DOHH2 (cell line): Measurements from ENCODE around the gene GNB1L.

ENCODE experiments used
- H3F3A ChIP-seq: fragments of 200-600 bp; sonication (generic), shearing (Covaris generic); 2 replicates; pipeline ENCODE4 v1.6.0; 2016; ENCODE audit warnings: antibody characterized with exemption, mild to moderate bottlenecking; ENCODE audit not compliant: control insufficient read depth, insufficient read depth
- H3K27ac ChIP-seq: fragments of 200-600 bp; sonication (generic); 2 replicates; pipeline ENCODE4 v1.5.1; 2014; ENCODE audit warnings: low read depth, mild to moderate bottlenecking, low read length, moderate library complexity
- H3K27me3 ChIP-seq: fragments of 200-600 bp; sonication (generic); 2 replicates; pipeline ENCODE4 v1.6.1; 2014; ENCODE audit warnings: mild to moderate bottlenecking, low read length, mixed read lengths; ENCODE audit not compliant: control insufficient read depth
- H3K36me3 ChIP-seq: fragments of 200-600 bp; sonication (generic); 2 replicates; pipeline ENCODE4 v1.6.1; 2014; ENCODE audit warnings: mild to moderate bottlenecking, low read length, moderate library complexity, mixed read lengths; ENCODE audit not compliant: control insufficient read depth
- H3K4me1 ChIP-seq: fragments of 200-600 bp; sonication (generic); 2 replicates; pipeline ENCODE4 v1.6.1; 2014; ENCODE audit warnings: mild to moderate bottlenecking, low read length, mixed read lengths; ENCODE audit not compliant: control insufficient read depth
- H3K4me2 ChIP-seq: fragments of 200-600 bp; sonication (generic); 2 replicates; pipeline ENCODE4 v1.6.0; 2014; ENCODE audit warnings: mild to moderate bottlenecking, low read length, moderate library complexity
- H3K4me3 ChIP-seq: fragments of 200-600 bp; sonication (generic); 2 replicates; pipeline ENCODE4 v1.5.1; 2014; ENCODE audit warnings: mild to moderate bottlenecking, low read length, mixed read lengths
- H3K79me2 ChIP-seq: fragments of 200-600 bp; sonication (generic); 2 replicates; pipeline ENCODE4 v1.6.1; 2014; ENCODE audit warnings: mild to moderate bottlenecking, low read length, mixed read lengths; ENCODE audit not compliant: control insufficient read depth
- H3K9me2 ChIP-seq: fragments of 200-600 bp; sonication (generic); replicated peaks from 2 replicates; pipeline ENCODE4 v1.6.1; 2014; ENCODE audit warnings: mild to moderate bottlenecking, low read length, mixed read lengths; ENCODE audit not compliant: control insufficient read depth
- H3K9me3 ChIP-seq: fragments of 200-600 bp; sonication (generic); 2 replicates; pipeline ENCODE4 v1.6.1; 2014; ENCODE audit warnings: antibody characterized with exemption, low read length, mixed read lengths; ENCODE audit not compliant: control insufficient read depth, insufficient read depth
- H4K20me1 ChIP-seq: fragments of 200-600 bp; sonication (generic); 2 replicates; pipeline ENCODE4 v1.6.0; 2014; ENCODE audit warnings: low read depth, mild to moderate bottlenecking, antibody characterized with exemption, low read length, moderate library complexity; ENCODE audit not compliant: control insufficient read depth, insufficient read depth
- EZH2phosphoT487 ChIP-seq: fragments of 200-600 bp; sonication (generic); IDR thresholded peaks from 2 replicates; pipeline ENCODE4 v1.6.1; 2017; ENCODE audit warnings: borderline replicate concordance, mild to moderate bottlenecking, antibody characterized with exemption, low read length, moderate library complexity, mixed read lengths
- TF ChIP-seq, protein P1 (sequence below): fragments of 200-600 bp; sonication (generic); IDR thresholded peaks from one replicate; pipeline ENCODE4 v1.5.1; 2014; ENCODE audit warnings: antibody characterized with exemption, mild to moderate bottlenecking, low read depth, low read length; ENCODE audit not compliant: poor library complexity, severe bottlenecking

GNB1L gene

DNA sequence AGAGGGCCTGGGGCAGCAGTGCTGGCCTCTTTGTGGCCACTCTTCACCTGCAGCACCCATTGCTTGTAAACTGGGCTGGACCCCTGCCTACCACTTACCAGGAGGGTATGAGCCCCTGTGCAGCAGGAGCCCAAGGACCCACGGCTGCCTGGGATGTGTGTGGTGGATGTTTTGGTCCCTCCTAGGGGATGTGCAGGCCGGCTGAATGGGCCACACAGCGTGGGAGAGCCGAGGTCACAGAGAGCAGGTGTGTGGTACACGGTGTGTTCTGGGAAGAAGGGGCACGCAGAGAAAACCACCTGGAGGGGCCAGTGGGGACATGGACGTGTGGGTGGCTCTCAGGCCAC is 19.3 kb upstream of the GNB1L start:
- Histone ChIP-seq H3K4me1 (peaks cover 5% of the 10 kb centered on the region; the same call in 1 of the 2 replicates), H3K4me3 (no peak overlapping the region), H3K4me2 (no peak overlapping the region), H3K79me2 (no peaks in the 10 kb centered on the region), H3F3A (no peaks in the 10 kb centered on the region), H3K27me3 (no peaks in the 10 kb centered on the region), H4K20me1 (no peaks in the 10 kb centered on the region), H3K27ac (no peak overlapping the region), H3K9me2 (no peaks in the 10 kb centered on the region), H3K9me3 (no peaks in the 10 kb centered on the region), H3K36me3 (no peaks in the 10 kb centered on the region)
- TF ChIP-seq EZH2phosphoT487, result no peak
- TF ChIP-seq, protein P1, sequence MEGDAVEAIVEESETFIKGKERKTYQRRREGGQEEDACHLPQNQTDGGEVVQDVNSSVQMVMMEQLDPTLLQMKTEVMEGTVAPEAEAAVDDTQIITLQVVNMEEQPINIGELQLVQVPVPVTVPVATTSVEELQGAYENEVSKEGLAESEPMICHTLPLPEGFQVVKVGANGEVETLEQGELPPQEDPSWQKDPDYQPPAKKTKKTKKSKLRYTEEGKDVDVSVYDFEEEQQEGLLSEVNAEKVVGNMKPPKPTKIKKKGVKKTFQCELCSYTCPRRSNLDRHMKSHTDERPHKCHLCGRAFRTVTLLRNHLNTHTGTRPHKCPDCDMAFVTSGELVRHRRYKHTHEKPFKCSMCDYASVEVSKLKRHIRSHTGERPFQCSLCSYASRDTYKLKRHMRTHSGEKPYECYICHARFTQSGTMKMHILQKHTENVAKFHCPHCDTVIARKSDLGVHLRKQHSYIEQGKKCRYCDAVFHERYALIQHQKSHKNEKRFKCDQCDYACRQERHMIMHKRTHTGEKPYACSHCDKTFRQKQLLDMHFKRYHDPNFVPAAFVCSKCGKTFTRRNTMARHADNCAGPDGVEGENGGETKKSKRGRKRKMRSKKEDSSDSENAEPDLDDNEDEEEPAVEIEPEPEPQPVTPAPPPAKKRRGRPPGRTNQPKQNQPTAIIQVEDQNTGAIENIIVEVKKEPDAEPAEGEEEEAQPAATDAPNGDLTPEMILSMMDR, result no peak

DNA sequence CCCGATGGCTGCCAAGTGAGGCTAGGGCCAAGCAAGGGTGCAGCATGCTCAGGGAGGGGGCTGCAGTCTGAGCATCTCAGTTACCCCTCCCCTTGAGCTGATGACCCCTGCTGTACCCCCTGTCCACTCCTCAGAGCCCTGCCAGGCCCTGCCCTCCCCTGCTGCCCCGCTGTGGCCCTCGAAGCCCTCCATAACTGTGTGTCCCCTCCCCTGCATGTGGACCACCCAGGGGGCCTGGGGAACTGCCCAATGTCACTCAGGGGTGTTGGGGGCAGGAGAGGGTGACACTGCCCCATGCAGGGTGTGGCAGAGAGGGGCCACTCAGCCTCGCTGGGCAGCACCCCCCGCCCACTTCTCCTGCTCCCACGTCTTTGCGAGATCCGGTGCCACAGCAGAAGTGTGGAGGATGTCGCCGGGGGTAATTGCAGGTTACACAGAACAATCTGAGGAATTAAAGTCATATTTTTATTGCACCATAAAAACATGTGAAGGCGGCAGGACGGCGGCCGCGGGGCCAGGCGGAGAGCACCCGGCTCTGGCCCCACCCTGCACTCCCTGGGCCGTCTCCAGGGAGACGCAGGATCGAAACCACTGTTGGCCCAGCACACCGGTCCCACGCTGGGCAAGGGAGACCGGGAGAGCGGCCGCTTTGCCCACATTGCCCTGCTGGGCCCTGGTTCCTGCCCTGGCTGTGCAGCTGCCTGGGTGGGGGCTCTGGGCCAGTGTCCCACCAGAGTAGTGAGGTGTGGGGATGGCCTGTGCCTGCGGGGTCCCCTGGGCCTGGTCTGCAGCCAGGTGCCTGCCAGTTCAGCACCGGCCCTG is 18.7 kb upstream of the GNB1L start:
- Histone ChIP-seq H3K79me2 (no peaks in the 10 kb centered on the region), H3K9me3 (no peaks in the 10 kb centered on the region), H3K4me1 (peaks cover 5% of the 10 kb centered on the region; the same call in 1 of the 2 replicates), H3F3A (no peaks in the 10 kb centered on the region), H4K20me1 (no peaks in the 10 kb centered on the region), H3K4me2 (no peak overlapping the region), H3K27ac (no peak overlapping the region), H3K4me3 (no peak overlapping the region), H3K27me3 (no peaks in the 10 kb centered on the region), H3K36me3 (no peaks in the 10 kb centered on the region), H3K9me2 (no peaks in the 10 kb centered on the region)
- TF ChIP-seq EZH2phosphoT487, result no peak
- TF ChIP-seq, protein P1, result no peak

DNA sequence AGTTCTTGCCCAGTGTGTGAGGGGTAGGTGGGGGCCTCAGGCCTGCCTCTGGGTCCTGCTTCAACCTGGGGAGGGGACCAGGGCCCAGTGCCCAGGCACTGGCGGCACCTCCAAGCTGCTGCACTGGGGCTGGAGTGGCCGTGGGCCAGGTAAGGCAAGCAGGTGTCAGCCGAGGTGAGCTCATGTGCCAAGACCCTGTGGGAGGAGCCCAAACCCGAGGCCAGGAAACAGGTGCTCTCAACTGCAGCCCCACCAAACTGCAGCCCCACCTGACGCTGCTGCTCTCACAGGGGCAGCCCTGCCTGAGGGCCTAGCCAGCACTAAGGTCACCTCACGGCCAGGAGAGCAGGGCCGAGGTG is 18.1 kb upstream of the GNB1L start:
- no peak overlapping the region for H3K4me2 ChIP-seq
- no peaks in the 10 kb centered on the region for H3K9me3 ChIP-seq
- no peaks in the 10 kb centered on the region for H3K27me3 ChIP-seq
- no peaks in the 10 kb centered on the region for H3K79me2 ChIP-seq
- H3K27ac ChIP-seq, result no peak overlapping the region
- peaks cover 5% of the 10 kb centered on the region; the same call in 1 of the 2 replicates for H3K4me1 ChIP-seq
- no peak overlapping the region for H3K4me3 ChIP-seq
- H4K20me1 ChIP-seq, result no peaks in the 10 kb centered on the region
- H3F3A ChIP-seq, result no peaks in the 10 kb centered on the region
- TF ChIP-seq, protein P1, result no peak
- no peak for TF ChIP-seq EZH2phosphoT487
- H3K36me3 ChIP-seq, result no peaks in the 10 kb centered on the region
- no peaks in the 10 kb centered on the region for H3K9me2 ChIP-seq
